ENCODE data around the gene GPR18. TPM values are rescaled to one million over a fixed set of nuclear protein-coding genes. Genes with fewer than 3 reads are reported as not detected.
"Not testable (repeated sequence)": the region's sequence is repeated elsewhere in the genome, so short reads cannot be mapped to it uniquely, and the experiment has no call there.

GPR18 gene
- total RNA-seq, 1 donor, result not detected

DNA sequence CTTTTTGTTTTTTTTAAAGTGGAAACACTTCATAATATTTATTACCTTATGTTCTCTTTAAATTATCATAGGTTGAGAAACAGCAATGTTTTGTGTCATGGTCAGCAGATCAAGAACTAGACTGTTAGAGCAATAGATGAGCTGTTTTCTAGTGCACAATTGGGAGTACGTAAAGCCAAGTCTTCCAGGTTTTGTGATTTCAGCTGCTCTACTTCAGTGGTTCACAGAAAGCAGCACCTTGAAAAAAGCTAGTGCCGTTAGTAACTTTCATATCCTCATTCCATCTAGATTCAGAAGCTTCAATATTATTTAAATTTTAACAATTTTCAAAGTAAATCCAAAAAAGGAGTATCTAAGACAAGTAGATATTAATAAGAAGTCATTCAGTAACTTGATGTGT is 1.9 kb downstream of the GPR18 start:
- TF ChIP-seq, protein P1, sequence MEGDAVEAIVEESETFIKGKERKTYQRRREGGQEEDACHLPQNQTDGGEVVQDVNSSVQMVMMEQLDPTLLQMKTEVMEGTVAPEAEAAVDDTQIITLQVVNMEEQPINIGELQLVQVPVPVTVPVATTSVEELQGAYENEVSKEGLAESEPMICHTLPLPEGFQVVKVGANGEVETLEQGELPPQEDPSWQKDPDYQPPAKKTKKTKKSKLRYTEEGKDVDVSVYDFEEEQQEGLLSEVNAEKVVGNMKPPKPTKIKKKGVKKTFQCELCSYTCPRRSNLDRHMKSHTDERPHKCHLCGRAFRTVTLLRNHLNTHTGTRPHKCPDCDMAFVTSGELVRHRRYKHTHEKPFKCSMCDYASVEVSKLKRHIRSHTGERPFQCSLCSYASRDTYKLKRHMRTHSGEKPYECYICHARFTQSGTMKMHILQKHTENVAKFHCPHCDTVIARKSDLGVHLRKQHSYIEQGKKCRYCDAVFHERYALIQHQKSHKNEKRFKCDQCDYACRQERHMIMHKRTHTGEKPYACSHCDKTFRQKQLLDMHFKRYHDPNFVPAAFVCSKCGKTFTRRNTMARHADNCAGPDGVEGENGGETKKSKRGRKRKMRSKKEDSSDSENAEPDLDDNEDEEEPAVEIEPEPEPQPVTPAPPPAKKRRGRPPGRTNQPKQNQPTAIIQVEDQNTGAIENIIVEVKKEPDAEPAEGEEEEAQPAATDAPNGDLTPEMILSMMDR (IDR thresholded peaks at IDR 0.05; ENCODE audit: insufficient read depth, low read length), result no peak
- H3K4me3 ChIP-seq (ENCODE audit: low read depth, low read length), result no peak overlapping the region
- no peak for DNase-seq (ENCODE audit: low read depth)

DNA sequence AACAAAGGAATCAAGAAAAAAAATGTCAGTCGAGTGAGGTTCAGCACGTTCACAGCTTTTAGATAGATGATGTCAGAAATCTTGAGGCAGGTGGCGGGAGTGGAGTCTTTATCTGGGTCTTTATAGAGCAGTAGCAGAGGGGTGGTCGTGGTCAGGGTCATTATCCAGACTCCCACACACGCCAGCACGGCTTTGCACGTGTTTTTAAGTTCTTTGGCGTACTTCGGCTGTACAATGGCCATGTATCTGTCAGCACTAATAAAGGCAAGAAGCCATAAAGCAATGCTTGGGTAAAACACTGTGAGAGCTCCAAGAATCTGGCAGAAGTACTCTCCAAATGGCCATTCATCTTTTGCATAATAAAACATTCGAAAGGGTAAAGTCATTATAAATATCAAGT is 2.9 kb downstream of the GPR18 start:
- H3K4me3 ChIP-seq (ENCODE audit: low read depth, low read length), result no peak overlapping the region
- TF ChIP-seq, protein P1 (IDR thresholded peaks at IDR 0.05; ENCODE audit: insufficient read depth, low read length), result no peak
- DNase-seq (ENCODE audit: low read depth), result no peak

DNA sequence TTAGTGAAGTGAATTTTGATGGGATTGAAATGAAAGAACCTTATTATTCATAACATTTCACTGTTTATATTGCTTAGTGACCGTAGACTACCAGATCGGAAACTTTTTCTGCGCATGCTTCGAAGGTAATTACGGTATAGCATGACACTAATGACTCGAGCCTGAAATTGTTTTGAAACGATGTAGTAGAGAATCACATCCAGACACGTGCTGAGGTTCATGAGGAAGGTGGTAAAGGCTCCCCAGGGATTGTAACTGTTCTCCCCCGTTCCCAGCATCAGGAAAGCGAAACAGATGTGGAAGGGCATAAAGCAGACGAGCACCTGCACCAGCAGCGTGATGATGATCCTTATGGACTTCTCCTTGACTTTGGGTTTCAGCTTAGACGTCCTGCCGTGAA is 3.3 kb downstream of the GPR18 start:
- no peak overlapping the region for H3K4me3 ChIP-seq (ENCODE audit: low read depth, low read length)
- TF ChIP-seq, protein P1 (IDR thresholded peaks at IDR 0.05; ENCODE audit: insufficient read depth, low read length), result no peak
- DNase-seq (ENCODE audit: low read depth), result no peak

DNA sequence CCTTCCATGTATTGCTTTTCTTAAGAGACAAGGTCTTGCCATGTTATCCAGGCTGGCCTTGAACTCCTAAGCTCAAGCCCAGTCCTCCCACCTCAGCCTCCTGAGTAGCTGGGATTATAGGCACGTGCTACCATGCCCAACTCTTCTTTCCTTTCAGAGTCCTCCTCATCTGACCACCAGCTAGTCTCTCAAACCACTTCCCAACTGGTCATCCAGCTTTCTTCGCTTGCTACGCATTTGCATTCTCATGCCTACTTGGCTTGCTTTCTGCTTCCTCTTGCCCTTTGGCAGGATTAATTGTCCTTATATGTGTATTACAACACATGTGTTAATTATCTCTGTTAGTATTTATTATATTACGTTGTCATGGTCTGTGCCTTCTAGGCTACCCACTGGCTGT is 6.3 kb downstream of the GPR18 start:
- TF ChIP-seq, protein P1 (IDR thresholded peaks at IDR 0.05; ENCODE audit: insufficient read depth, low read length), result no peak
- no peak for DNase-seq (ENCODE audit: low read depth)

DNA sequence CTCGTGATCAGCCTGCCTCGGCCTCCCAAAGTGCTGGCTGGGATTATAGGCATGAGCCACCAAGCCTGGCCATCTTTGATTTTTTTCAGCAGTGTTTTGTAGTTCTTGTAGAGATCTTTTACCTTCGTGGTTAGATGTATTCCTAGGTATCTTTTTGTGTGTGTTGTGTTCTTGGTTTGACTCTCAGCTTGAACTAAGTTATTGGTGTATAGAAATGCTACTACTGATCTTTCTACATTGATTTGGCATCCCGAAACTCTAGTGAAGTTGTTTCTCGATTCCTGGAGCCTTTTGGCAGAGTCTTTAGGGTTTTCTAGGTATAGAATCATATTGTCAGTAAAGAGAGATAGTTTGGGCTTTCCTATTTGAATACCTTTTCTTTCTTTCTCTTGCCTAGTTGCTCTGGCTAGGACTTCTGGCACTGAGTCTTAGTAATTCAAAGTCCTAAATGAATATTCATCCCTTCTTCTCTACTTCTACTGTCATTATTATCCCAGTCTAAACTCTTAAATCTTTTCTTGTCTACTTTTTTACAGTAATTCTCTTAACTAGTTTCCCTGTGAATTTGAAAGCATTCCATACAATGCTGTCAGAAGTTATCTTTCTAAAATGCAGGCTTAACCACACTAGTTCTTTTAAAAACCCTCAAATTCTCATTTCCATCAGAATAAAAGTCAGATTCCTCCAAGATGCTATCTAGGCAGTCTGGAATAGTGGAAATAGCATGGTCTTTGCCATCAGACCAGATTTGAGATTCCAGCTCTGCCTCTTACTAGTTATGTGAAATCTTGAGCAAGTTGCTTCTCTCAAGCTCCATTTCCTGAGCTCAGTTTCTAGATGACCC is 7.0 kb downstream of the GPR18 start:
- DNase-seq (ENCODE audit: low read depth), result no peak
- no peak overlapping the region for H3K4me3 ChIP-seq (ENCODE audit: low read depth, low read length)
- TF ChIP-seq, protein P1 (IDR thresholded peaks at IDR 0.05; ENCODE audit: insufficient read depth, low read length), result no peak

More for the DNA sequence above, 6.3 kb downstream of the GPR18 start:
- no peak overlapping the region for H3K4me3 ChIP-seq (ENCODE audit: low read depth, low read length)

DNA sequence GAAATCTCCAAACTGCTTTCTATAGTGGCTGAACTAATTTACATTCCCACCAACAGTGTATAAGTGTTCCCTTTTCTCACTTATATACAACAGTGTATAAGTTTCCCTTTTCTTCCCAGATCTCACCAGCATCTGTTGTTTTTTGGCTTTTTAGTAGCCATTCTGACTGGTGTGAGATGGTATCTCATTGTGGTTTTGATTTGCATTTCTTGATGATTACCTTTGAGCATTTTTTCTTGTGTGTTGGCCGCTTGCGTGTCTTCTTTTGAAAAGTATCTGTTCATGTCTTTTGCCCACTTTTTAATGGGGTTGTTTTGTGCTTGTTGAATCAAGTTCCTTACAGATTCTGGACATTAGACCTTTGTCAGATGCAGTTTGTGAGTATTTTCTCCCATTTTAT is 8.6 kb downstream of the GPR18 start:
- not testable (repeated sequence) for DNase-seq (ENCODE audit: low read depth); H3K4me3 ChIP-seq (ENCODE audit: low read depth, low read length)

DNA sequence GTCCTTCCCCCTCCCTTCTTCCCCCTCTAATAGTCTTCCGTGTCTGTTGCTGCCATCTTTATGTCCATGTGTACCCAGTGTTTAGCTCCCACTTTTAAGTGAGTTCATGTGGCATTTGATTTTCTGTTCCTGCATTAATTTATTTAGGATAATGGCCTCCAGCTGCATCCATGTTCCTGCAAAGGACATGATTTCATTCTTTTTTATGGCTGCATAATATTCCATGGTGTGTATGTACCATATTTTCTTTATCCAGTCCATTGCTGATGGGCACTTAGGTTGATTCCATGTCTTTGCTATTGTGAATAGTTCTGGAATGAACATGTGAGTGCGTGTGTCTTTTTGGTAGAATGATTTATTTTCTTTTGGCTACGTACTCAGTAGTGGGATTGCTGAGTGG is 9.0 kb downstream of the GPR18 start:
- not testable (repeated sequence) for DNase-seq (ENCODE audit: low read depth); H3K4me3 ChIP-seq (ENCODE audit: low read depth, low read length)

DNA sequence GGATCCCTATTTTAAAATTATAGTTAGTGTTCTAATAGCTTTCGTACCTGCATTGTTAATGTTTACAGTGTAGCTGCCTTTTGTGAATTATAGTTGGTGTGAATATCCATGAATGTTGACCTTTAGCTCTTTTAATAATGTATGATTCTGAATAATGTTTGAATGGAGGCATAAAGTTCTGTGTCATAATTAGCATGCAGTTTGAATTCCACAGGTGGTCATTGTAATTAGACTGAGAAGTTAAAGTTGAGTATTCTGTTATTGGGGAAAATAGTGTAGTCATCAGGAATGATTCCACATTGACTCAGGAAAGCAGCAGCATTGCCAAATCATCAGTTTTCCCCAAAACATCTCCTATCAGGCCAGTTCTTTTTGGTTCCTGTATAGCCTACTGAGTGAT is 12.1 kb downstream of the GPR18 start:
- TF ChIP-seq, protein P1 (IDR thresholded peaks at IDR 0.05; ENCODE audit: insufficient read depth, low read length), result no peak
- DNase-seq (ENCODE audit: low read depth), result no peak
- H3K4me3 ChIP-seq (ENCODE audit: low read depth, low read length), result no peak overlapping the region
